ENCODE data around the gene RDX.

- TF ChIP-seq NFE2L2 (IDR thresholded peaks at IDR 0.05; ENCODE audit: low read depth, low read length) (no peak), CEBPB (IDR thresholded peaks at IDR 0.05; ENCODE audit: low read depth, low read length) (no peak), POLR2A (IDR thresholded peaks at IDR 0.05; ENCODE audit: low read depth, low read length) (no peak), MXI1 (IDR thresholded peaks at IDR 0.05; ENCODE audit: borderline replicate concordance, low read depth, low read length) (no peak), RAD21 (IDR thresholded peaks at IDR 0.05; ENCODE audit: low read length) (no peak), RCOR1 (IDR thresholded peaks at IDR 0.05; ENCODE audit: insufficient replicate concordance, low read length) (no peak), BHLHE40 (IDR thresholded peaks at IDR 0.05; ENCODE audit: low read depth, low read length) (no peak), RFX5 (IDR thresholded peaks at IDR 0.05; ENCODE audit: low read depth, low read length) (no peak), CHD1 (IDR thresholded peaks at IDR 0.05; ENCODE audit: low read depth, low read length) (no peak)
- TF ChIP-seq, protein P1, sequence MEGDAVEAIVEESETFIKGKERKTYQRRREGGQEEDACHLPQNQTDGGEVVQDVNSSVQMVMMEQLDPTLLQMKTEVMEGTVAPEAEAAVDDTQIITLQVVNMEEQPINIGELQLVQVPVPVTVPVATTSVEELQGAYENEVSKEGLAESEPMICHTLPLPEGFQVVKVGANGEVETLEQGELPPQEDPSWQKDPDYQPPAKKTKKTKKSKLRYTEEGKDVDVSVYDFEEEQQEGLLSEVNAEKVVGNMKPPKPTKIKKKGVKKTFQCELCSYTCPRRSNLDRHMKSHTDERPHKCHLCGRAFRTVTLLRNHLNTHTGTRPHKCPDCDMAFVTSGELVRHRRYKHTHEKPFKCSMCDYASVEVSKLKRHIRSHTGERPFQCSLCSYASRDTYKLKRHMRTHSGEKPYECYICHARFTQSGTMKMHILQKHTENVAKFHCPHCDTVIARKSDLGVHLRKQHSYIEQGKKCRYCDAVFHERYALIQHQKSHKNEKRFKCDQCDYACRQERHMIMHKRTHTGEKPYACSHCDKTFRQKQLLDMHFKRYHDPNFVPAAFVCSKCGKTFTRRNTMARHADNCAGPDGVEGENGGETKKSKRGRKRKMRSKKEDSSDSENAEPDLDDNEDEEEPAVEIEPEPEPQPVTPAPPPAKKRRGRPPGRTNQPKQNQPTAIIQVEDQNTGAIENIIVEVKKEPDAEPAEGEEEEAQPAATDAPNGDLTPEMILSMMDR (conservative IDR thresholded peaks at IDR 0.05; ENCODE audit: low read depth, low read length), result no peak
Observed at GRCh38 chr11:110133160-110133559, 163.3 kb downstream of the RDX start.
